Amygdala (tissue), 56 donors: ENCODE data around the gene PDHB.
"Not testable (repeated sequence)": the region's sequence is repeated elsewhere in the genome, so short reads cannot be mapped to it uniquely, and the experiment has no call there.

Experiments
- DNase-seq, 56 donors: peaks; one replicate each; lab custom pipeline; 2025; lab: John Stamatoyannopoulos, UW

The PDHB gene

GRCh38 chr3:58441514-58442450, 8.2 kb upstream of the PDHB start:
- DNase-seq, result no peak

- DNase-seq, result not testable (repeated sequence)
Observed at GRCh38 chr3:58440996-58441355, 7.3 kb upstream of the PDHB start.

- DNase-seq, result not testable (repeated sequence)
Observed at GRCh38 chr3:58437276-58437675, 3.6 kb upstream of the PDHB start.

- DNase-seq, result peak in 1 of 56 donors; percentile 15
Observed at GRCh38 chr3:58434990-58435389, 1.4 kb upstream of the PDHB start.

GRCh38 chr3:58434511-58434910, 879 bp upstream of the PDHB start:
- no peak for DNase-seq

GRCh38 chr3:58434168-58434504, 504 bp upstream of the PDHB start:
- no peak for DNase-seq

GRCh38 chr3:58432905-58433304, 727 bp downstream of the PDHB start:
- DNase-seq, result no peak

GRCh38 chr3:58429657-58430056, 4.0 kb downstream of the PDHB start:
- DNase-seq, result no peak

GRCh38 chr3:58427661-58428361, 5.8 kb downstream of the PDHB start:
- no peak for DNase-seq

- no peak for DNase-seq
Observed at GRCh38 chr3:58425782-58426181, 7.8 kb downstream of the PDHB start.

- DNase-seq, result no peak
Observed at GRCh38 chr3:58424613-58425012, 9.0 kb downstream of the PDHB start.

- peak in 2 of 56 donors; percentile 13 to 16 for DNase-seq
Observed at GRCh38 chr3:58422756-58423325, 10.8 kb downstream of the PDHB start.

- DNase-seq, result no peak
Observed at GRCh38 chr3:58421004-58421403, 12.6 kb downstream of the PDHB start.

GRCh38 chr3:58419780-58420507, 13.7 kb downstream of the PDHB start:
- DNase-seq, result no peak

GRCh38 chr3:58418227-58418626, 15.4 kb downstream of the PDHB start:
- no peak for DNase-seq

GRCh38 chr3:58417075-58417474, 16.6 kb downstream of the PDHB start:
- DNase-seq, result no peak

- DNase-seq, result no peak
Observed at GRCh38 chr3:58416191-58416590, 17.4 kb downstream of the PDHB start.

GRCh38 chr3:58414538-58415197, 19.0 kb downstream of the PDHB start:
- peak in 12 of 56 donors; percentile 5 to 66 (median 20) for DNase-seq

- no peak for DNase-seq
Observed at GRCh38 chr3:58411851-58412830, 21.5 kb downstream of the PDHB start.
